ENCODE measurements around the gene CCDC78.
"Not testable (repeated sequence)": the region's sequence is repeated elsewhere in the genome, so short reads cannot be mapped to it uniquely, and the experiment has no call there.

The CCDC78 gene

GRCh38 chr16:761625-762513 lies 35.6 kb upstream of the CCDC78 start:
- no peak for DNase-seq (ENCODE audit: extremely low read depth in 1 of 2, low read depth in 1 of 2)

DNA sequence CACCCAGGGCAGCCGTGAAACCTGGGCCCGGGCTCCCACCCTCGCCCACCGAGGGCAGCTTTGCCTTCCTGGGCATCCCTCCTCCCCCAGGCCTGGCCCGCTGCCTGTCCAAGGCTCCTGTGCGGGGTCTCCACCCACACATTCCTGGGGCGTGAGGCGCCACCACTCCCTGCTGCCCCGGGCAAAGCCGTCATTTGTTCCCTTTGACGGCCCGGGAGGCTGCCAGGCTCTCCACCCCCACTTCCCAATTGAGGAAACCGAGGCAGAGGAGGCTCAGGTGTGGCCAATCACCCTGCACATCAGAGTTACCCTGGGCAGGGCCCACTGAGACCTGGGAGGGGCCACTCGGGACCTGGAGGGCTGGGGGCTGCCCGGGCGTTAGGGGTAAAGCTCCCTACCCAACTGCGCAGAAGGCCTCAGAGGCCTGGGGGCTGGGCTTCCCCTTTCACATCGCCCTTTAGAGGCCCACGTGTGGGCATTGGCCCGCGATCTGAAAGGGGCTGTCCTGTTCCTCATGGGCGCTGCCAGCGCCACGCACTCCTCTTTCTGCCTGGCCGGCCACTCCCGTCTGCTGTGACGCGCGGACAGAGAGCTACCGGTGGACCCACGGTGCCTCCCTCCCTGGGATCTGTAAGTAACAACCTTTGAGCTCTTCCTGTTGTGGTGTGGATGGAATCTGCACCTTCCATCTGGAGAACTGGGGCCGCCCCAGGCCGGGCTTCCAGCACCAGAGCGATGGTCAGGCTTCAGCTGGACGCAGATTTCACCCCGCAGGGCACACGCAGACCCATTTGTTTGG lies 34.5 kb upstream of the CCDC78 start, which contains the start of gene MSLN:
MSLN (plus strand) TSS at position 190 of the 799 bp plus-strand sequence. CDS start 1,947 bp downstream, outside the sequence.
- no peak for DNase-seq (ENCODE audit: extremely low read depth in 1 of 2, low read depth in 1 of 2)

GRCh38 chr16:760065-760464 lies 33.8 kb upstream of the CCDC78 start:
- no peak for DNase-seq (ENCODE audit: extremely low read depth in 1 of 2, low read depth in 1 of 2)

DNA sequence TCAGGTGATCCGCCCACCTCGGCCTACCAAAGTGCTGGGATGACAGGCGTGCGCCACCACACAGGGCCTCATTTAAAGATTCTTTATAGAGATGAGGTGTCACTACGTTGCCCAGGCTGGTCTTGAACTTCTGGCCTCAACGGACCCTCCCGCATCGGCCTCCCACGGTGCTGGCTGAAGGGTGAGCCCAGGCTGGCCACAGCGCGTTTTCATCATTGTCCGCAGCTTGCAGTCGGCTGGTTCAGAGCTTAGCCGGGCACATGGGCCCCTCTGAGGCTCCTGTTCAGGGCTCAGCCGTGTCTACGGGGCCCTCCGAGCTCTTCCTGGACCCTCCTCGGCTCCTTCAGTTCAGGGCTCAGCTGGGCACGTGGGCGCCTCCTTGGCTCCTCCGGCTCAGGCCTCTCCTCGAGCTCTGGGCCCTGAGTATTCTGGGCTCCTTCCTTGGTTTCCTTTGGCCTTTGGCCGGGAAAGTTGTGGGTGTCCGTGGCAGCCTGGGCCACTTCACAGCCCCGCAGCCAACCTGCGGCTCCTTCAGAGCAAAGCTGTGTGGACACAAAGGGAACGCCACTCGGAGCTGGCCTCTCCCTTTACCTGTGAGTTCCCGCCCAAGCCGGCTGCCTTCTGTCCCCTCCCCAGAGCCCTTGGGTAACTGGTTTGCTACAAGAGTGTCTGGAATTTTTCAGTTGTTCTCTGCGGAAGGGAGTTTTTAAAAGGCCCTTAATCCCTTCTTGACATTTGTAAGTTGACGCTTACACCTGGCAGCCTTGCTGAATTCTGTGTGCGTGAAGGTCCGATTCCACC lies 33.1 kb upstream of the CCDC78 start:
- no peak for DNase-seq (ENCODE audit: extremely low read depth in 1 of 2, low read depth in 1 of 2)

DNA sequence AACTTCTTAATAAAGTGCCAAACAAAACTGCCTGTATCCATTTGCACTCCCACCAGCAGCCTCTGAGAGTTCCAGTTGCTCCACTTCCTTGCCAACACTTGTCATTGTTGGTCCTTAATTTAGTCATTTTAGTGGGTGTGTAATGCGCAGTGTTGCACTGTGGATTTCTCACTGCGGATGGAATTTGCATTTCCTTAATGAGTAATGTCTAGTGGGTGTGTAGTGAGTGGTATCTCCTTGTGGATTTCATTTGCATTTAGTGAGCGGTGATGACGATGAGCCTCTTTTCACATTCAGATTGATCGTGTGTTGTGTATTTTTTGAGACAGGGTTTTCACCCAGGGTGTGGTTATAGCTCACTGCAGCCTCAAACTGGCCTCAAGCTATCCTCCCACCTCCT lies 30.2 kb upstream of the CCDC78 start:
- no peak for DNase-seq (ENCODE audit: extremely low read depth in 1 of 2, low read depth in 1 of 2)

GRCh38 chr16:754656-755055 lies 28.4 kb upstream of the CCDC78 start:
- no peak for DNase-seq (ENCODE audit: extremely low read depth in 1 of 2, low read depth in 1 of 2)

- DNase-seq (ENCODE audit: extremely low read depth in 1 of 2, low read depth in 1 of 2): not testable (repeated sequence)
Observed at GRCh38 chr16:754121-754607, 27.9 kb upstream of the CCDC78 start.

DNA sequence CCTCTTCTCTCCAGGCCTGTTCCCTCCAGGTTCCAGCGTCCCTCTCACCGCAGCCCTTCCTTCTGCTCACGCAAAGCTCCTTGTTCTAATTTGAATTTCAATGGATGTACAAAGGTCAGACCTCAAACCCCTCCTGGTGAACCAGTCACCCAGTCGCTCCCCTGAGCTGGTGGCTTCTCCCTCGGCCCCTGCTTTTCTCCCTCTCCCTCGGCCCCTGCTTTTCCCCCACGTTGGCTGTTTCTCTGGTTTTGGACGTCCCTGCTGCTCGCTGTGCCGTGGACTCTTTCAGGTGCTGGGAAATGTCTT lies 25.7 kb upstream of the CCDC78 start:
- no peak for DNase-seq (ENCODE audit: extremely low read depth in 1 of 2, low read depth in 1 of 2)

DNA sequence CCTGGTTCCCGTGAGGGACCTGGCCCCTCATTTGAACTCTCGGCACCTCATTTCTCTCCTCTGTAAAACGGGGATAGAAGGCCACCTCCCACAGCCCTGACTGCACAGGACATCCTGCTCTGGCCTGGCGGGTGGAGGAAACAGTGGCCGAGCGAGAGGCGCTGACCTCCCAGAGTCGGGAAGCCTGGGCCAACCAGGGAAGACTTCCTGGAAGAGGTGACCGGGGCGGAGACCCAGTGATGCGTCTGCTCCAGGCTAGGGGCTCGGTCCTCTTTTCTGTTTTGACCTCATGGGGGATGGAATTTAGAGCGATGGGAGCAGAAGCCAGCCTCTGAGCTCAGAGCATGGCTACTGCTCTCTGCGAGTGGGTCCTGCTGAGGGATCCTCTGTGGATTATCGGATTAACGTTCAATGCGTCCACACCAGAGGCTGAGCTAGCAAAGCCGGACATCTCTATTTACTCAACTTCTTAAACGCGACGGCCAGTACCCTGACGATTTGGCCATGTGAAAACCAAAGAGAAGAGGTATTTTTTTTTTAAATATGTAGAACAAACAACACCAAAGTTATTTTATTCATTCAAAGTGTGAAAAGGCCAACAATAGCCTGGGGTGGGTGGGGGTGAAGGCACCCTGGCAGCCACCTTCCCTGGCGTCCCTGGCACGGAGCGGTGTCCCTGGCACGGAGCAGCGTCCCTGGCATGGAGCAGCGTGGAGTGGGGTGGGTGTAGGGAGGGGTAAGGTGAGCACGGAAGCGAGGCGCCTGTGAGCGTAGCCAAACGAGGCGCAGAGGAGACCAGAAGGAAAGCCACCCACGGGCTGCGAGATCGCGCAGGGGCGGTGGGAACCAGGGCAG lies 25.1 kb upstream of the CCDC78 start:
- DNase-seq (ENCODE audit: extremely low read depth in 1 of 2, low read depth in 1 of 2): no peak

DNA sequence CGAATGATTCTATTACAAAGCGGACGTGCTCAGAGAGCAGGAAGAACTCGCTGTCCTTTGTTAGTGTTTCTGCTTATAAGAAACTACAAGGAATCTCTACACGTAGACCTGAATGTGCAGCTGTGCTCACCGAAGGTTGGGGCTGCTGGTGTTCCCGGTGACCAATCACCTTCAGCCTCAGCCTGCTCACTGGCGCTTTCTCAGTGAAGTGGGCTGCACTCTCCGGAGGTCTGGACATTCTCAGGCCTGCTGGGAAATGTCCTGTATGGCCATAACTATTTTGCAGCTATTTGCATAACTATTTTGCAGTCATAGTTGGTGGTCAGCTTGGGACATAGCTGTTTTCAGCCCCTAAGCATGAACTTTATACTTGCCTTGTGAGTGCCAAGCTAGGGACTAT lies 24.2 kb upstream of the CCDC78 start:
- no peak for DNase-seq (ENCODE audit: extremely low read depth in 1 of 2, low read depth in 1 of 2)

DNA sequence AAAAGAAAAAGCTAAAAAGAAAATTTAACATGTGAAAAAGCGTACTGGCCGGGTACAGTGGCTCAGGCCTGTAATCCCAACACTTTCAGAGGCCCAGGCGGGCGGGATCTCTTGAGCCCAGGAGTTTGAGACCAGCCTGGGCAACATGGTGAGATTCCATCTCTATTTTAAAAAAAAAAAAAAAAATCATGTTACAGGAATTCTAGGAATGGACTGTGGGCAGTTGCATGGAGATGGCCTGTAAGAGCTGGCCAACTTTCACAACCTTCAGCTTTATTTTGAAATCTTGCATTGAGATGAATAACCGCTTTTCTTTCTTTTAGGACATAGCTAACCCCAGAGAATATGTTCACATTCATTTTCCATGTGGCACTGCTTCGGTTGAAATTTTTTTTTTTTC lies 22.8 kb upstream of the CCDC78 start:
- no peak for DNase-seq (ENCODE audit: extremely low read depth in 1 of 2, low read depth in 1 of 2)

DNA sequence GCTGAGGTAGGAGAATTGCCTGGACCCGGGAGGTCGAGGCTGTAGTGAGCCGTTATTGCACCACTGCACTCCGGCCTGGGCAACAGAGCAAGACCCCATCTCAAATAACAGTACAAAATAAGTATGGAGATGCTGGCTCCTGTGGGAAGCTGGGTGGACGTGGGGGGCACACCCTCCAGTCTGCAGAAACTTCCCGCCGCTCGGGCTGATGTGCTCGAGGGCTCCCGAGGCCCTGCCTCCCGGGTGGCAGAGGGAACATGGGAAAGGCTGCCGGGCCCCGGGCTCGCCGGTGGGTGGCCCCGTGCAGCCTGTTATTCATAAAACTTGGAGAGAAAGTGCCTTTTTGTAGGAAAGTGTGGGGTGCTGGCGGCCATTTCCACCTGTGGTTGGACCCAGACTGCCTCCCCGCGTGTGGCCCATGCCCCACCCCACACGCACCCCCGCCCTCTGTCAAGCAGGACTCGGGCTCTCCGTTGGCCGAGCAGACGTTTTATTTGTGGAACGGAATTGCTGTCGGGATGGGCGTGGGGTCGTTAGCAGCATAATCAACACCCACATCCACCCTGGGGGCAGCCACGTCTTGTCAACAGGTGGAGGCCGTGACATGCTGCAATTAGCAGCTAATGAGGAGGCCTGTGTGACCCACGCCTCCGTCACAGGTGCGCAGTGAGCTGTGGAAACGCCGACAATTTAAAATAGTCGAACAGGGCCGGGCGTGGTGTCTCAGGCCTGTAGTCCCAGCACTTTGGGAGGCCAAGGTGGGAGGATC lies 21.9 kb upstream of the CCDC78 start:
- DNase-seq (ENCODE audit: extremely low read depth in 1 of 2, low read depth in 1 of 2): no peak

- no peak for DNase-seq (ENCODE audit: extremely low read depth in 1 of 2, low read depth in 1 of 2)
Observed at GRCh38 chr16:746637-747036, 20.4 kb upstream of the CCDC78 start.

- DNase-seq (ENCODE audit: extremely low read depth in 1 of 2, low read depth in 1 of 2): no peak
Observed at GRCh38 chr16:745739-746138, 19.5 kb upstream of the CCDC78 start.

DNA sequence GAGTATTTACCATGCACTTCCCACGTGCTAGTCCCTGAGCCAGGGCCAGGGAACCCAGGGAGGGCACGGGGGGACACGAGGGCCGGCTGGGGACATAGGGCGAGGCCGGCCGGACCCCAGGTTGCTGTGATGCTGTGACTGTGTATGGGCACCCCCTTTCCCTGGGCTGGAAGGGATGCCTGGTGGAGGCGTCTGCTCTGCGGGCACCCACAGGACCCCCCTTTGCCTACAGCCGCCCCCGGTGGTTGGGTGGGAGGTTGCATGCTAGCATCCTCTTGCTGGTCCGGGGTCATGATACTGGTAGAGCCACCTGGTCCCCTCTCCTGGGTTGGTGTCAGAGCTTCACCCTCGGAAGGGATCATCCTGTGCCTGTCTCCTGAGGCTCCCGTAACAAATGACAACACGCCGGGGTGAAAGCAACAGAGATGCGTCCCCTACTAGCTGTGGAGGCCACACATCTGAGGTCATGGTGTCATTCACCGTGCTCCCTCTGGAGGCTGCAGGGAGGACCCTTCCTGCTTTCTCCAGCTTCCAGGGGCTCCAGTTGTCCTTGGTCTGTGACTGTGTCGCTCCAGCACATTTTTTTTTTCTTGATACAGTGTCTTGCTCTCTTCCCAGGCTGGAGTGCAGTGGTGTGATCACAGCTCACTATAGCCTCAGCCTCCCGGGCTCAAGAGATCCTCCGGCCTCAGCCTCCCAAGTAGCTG lies 17.7 kb upstream of the CCDC78 start:
- DNase-seq (ENCODE audit: extremely low read depth in 1 of 2, low read depth in 1 of 2): no peak

DNA sequence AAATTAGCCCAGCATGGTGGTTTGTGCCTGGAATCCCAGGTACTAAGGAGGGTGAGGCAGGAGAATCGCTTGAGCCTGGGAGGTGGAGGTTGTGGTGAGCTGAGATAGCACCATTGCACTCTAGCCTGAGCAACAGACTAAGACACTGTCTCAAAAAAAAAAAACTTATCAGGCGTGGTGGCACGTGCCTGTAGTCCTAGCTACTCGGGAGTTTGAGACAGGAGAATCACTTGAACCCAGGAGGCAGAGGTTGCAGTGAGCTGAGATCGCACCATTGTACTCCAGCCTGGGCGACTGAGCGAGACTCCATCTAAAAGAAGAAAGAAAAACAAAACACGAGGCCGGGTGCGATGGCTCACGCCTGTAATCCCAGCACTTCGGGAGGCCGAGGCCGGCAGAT lies 16.7 kb upstream of the CCDC78 start:
- not testable (repeated sequence) for DNase-seq (ENCODE audit: extremely low read depth in 1 of 2, low read depth in 1 of 2)

DNA sequence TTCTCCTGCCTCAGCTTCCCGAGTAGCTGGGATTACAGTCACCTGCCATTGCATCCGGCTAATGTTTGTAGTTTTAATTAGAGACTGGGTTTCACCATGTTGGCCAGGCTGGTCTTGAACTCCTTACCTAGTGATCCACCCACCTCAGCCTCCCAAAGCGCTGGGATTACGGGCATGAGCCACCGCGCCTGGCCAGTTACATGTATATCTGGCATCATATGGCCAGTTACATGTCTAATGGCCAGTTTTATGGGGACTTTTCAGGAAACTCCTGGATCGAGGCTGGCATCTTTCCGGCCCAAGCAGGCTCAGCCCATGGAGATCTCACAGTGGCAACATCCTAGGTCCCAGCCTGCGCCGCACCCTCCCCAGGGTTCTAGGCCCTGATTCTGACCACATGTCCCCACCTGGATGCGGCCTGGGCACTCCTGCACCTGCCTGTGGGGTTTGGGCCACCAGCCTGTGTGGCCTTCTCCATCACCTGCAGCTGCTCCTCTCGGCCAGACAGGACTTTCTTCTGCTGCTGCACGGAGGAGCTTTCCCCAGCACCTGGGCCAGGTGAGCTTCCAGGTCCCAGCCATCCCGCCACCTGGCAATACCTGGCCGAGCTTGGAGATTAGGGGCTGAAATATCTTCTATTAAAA lies 15.9 kb upstream of the CCDC78 start:
- no peak for DNase-seq (ENCODE audit: extremely low read depth in 1 of 2, low read depth in 1 of 2)

DNA sequence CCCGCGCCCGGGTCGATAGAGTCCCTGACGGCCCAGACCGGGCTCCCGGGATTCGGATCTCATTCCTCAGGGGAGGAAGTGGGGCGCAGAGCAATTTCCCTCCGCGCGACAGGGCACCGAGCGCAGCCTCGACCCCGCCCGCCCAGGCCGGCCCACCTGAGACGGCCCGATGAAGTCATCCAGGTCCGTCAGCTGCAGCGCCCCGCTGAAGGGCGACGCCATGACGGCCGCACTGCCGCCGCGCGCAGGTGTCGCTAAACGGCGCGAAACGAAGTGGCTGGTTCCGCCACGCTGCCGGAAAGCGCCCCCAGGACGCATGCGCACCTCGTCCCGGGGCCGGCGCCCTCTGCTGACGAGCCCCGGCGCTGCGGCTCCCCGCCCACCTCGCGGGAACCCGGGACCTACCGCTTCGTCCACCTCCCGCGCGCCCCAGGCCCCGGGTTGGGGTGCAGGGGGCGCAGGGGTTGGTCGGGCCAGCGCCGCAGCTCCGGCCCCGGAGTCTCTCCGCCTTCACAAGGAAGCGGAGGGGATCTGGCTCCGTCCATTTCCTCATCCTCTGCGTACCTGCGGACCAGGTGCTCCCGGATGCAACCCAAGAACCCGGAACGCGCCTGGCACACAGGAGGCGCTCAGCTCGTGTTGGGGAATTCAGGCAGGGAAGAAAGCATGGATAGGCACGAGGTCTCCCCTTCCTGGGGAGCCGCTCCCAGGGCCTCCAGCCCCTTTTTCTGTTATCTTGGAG lies 14.7 kb upstream of the CCDC78 start, which contains the start of gene CIAO3:
CIAO3 (minus strand) TSS at position 234 of the 742 bp plus-strand sequence; CDS start at position 222, 12 bp downstream.
- peak; percentile 79 to 91 for DNase-seq (ENCODE audit: extremely low read depth in 1 of 2, low read depth in 1 of 2)

All from activated CD8-positive, alpha-beta memory T cell treated with anti-CD3 and anti-CD28 coated beads for 1 hour (primary cell).